Urothelium cell line (cell line): ENCODE measurements around the gene NDUFA13.
"Not testable (repeated sequence)": the region's sequence is repeated elsewhere in the genome, so short reads cannot be mapped to it uniquely, and the experiment has no call there.

ENCODE experiments used
- DNase-seq: peaks from one replicate; pipeline ENCODE4 v3.0.0; 2011; ENCODE audit warnings: low spot score, mixed read lengths
- FAIRE-seq: peaks from 2 replicates; lab custom pipeline; 2011; peaks lifted over from hg19 to GRCh38; lab: Jason Lieb, UNC

NDUFA13 gene

GRCh38 chr19:19515642-19516519 lies at the start of gene NDUFA13:
Gene NDUFA13, plus strand, starts transcription at chr19:19516225. Its CDS starts 14 bp downstream, at chr19:19516239.
- FAIRE-seq: no peak
- DNase-seq: peak; percentile 85

DNA sequence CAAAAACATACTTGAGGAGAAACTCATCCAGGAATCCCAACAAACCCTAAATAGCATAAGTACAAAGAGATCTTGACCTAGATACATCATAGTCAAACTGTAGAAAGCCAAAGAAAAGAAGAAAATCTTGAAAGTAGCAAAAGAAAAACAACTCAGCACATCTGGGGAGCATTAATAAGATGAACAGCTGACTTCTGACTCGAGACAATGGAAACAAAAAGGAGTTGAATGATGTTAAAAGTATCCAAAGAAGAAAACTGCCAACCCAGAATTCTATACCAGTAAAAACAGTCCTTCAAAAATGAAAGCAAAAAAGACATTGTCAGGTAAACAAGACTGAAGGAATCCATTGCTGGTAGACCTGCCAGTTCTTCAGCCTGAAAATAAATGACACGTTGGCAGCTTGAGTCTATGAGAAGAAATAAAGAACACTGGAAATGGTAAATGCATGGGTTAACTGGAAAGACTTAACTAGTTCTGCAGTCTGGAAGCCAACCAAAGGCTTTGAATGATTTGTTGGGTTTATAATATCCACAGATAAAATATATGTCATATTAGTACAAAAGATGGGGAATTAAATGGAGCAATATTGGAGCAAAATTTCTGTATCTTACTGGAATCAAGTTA lies 47.5 kb upstream of the NDUFA13 start:
- DNase-seq (no peak), FAIRE-seq (no peak)

- no peak for DNase-seq
- no peak for FAIRE-seq
These were observed 45.4 kb upstream of the NDUFA13 start for GRCh38 chr19:19470579-19470978.

GRCh38 chr19:19471682-19472081 lies 44.3 kb upstream of the NDUFA13 start:
- no peak for DNase-seq
- FAIRE-seq: no peak

GRCh38 chr19:19472106-19472505 lies 43.9 kb upstream of the NDUFA13 start:
- not testable (repeated sequence) for FAIRE-seq, DNase-seq

DNA sequence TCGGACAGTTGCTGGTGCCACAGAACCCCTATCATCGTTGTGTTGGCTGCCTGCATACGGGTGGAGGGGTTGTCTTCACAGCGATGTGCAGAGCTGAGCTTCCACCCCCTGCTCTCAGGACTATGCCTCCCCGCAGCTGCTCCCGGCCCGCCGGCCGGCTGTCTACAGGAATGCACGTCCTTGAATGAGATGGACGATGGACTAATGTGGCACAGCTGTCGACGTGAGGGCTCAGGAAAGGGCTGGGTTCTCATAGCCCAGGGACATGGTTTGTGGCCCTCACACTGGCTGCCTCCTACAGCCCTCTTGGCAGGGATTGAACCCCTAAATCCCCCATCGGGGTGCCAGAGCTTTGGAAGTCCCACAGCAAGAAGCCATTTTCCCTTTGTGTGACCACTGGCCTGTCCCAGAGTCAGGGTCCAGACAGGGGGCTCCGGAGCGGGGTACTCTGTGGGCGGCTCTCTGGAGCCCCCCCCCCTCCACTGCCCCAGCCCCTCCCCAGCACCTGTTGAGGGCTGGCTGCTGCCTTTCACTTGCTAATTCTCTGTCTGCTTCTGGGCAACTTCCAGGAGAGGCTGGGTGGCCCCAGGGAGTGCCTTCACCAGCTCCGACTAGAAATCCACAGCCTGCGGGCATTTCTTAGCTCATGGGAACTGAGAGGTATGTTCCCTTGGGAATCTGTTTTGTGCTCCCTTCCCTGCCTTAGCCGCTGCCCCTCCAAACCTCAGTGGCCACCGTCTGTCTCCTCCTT lies 40.8 kb upstream of the NDUFA13 start:
- no peak for FAIRE-seq
- no peak for DNase-seq

- DNase-seq (no peak), FAIRE-seq (no peak)
These were observed 39.9 kb upstream of the NDUFA13 start for GRCh38 chr19:19475849-19476828.

GRCh38 chr19:19477705-19478383 lies 38.2 kb upstream of the NDUFA13 start:
- DNase-seq (no peak), FAIRE-seq (no peak)

GRCh38 chr19:19480688-19481087 lies 35.3 kb upstream of the NDUFA13 start:
- FAIRE-seq (no peak), DNase-seq (no peak)

DNA sequence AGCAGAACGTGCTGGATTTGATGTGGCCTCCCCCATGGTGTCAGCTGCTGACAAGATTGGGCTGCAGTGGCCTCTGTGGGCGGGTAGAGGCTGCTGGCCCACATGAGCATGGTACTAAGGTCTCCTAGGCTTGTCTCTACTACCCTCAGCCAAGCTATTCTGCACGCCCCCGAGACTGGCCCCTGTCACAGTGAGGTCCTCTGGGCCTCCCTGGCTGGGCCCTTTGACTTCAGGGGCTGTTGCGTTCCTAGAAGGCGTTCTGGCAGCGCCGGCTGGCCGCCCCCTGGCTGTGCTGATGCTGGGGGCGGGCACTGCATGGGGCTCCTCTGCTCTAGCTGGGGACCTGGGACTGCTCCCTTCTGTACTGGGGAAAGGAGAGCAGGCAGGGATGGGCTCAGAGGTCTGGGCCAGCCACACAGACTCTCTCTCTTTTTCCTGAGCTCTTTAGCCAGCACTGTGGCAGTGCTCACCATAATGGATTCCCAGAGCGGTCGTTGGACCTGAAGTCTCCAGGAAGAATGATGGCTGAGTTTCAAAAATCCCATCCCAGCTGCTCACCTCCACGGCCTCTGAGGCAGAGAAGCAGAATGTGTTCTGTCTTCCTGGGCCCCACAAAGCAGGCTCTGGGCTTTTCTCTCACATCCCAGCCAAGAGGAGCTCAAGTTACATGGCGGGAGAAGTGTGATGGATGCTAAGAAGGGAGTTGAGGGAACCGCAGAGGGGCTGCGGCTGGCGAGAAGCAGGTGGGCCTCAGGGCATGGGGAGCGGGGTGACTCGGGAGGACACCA lies 33.0 kb upstream of the NDUFA13 start:
- FAIRE-seq (no peak), DNase-seq (no peak)

DNA sequence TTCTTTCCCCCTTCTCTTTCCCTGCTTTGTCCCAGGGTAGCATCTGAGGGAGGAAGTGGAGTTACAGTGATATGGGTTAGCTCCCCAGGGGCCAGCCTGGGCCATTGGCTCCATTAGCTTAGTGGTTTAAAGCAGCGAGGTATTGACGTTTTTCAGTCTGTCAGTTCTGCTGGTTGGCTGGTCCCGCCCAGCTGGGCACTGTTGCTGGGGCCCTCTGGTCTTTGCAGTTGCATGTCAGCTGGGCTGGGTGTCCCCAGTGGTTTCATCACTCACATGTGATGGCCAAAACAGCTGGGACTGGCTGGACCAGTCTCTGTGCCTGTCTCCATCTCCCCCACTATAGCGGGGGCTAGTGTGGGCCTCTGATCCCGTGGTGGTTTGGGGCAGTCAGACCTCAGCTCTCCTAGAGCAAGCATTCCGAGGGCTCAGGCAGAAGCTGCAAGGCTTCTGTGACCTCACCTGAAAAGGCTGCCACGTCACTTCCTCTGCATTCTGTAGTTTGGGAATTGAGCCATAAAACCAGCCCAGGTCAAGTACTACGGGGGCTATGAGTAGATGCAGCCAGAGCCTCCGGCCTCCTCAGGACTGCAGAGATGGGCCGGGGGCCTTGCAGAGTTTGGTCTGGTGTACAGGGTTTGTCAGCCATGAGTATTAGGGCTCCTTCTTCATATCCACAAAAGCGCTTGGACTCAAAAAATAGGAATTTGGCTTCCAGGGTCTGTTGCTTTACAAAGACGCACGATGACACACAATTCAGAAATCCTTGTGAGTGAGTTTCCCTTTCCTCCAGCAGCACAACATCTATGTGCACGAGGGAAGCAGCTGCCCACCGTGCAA lies 30.6 kb upstream of the NDUFA13 start:
- DNase-seq: no peak
- no peak for FAIRE-seq

DNA sequence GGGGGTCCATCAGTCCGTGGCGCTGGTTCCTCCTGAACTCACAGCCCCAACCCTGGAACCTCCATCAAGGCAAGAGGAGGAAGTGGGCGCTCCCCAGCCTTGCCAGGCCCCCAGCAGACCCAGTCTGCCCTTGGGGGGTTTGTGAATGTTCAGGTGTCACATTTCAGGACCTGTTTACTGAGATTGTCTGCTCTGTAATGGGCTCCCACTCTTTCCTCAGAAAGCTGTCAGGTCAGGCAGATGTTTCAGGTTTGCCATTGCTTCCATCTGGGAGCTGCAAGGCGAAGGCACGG lies 30.1 kb upstream of the NDUFA13 start:
- FAIRE-seq: no peak

DNA sequence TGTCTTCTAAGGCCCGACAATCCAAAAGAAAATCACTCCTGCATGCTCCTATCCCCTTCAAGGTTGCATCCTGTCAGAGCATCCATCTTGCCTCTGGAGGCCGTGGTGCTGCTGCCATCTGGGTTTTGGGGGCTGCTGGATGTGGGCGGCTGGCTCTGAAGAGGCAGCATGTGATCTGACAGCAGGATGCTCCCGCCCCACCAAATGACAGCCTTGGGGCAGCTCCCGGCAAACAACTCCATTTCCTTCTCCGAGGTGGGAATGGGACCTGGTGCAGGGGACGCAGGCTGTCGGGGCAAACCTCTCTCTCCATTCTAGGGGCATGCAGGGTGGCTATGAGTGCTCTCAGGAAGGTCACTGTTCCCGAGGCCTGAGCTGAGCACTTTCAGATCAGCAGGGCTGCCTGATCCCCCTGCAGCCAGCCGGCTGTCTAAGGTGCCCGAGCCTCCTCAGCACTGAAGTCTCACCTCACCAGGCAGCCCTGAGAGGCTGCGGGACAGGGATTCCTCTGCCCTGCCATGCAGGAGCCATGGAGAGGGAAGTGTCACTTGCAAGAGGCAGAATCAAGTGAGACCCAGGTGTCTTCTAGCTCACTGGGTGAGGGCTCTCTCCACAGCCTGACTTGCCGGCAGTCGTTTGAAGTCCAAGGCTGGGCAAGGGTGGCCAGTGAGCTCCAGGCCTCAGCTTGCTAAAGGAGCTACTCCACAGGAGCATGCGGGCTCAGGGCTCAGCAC lies 29.5 kb upstream of the NDUFA13 start:
- no peak for DNase-seq
- no peak for FAIRE-seq

More for the DNA sequence above, 30.1 kb upstream of the NDUFA13 start:
- DNase-seq: no peak

GRCh38 chr19:19487077-19487949 lies 28.7 kb upstream of the NDUFA13 start:
- FAIRE-seq: no peak

DNA sequence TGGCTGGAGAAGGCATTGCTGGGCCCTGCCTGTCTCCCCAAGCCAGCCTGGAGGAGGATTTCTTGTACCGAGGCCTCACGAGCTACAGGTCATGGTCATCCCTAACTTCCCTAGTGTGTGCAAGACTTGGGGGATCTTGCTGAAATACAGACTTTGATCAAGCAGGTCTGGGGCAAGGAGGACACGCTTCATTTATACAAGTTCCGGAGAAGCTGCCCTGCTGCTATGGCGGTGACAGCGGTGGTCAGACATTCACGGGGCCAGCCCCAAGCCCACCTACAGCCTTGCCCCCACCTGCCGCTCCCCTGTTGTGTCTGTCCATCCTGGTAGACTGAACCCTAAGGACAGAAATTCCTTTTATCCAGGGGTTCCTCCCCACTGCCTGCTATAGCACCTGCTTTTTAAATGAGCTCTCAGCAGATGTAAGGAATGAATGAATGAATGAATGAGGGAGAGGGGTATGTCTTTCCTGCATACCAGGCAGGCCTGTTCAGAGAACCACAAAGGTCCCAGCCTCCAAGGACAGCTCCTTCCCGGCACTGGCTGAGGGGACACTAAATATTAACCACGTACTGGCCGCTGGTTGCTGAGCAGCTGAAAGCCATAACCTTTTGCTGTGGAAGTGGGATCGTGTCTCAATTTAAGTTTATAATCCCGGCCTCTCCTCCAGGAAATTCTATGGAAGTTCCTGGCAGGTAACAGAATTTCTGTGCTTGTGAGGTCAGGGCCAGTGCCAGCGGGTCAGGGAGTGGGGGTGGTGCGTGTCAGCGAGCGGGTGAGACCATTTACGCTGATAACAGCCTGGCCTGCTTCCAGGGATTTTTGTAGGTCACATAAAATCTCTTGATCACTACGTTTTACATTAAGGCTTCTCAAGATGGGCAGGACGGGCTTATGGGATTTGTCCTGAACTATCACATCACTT lies 27.8 kb upstream of the NDUFA13 start:
- no peak for DNase-seq
- no peak for FAIRE-seq

More at GRCh38 chr19:19487077-19487949, 28.7 kb upstream of the NDUFA13 start:
- DNase-seq: no peak
